PC-9 (cell line): Measurements from ENCODE around the gene ANKRD24.

Source experiments
- EZH2 ChIP-seq: fragments of 200-600 bp; sonication (generic); IDR thresholded peaks from 2 replicates; pipeline ENCODE4 v1.8.0; 2017; ENCODE audit warnings: antibody characterized with exemption, low read depth
- TF ChIP-seq, protein P1 (sequence below): fragments of 200-600 bp; sonication (generic); conservative IDR thresholded peaks from 2 replicates; pipeline ENCODE4 v1.6.1; 2017; ENCODE audit warnings: mixed run types, antibody characterized with exemption, mild to moderate bottlenecking, moderate library complexity

DNA sequence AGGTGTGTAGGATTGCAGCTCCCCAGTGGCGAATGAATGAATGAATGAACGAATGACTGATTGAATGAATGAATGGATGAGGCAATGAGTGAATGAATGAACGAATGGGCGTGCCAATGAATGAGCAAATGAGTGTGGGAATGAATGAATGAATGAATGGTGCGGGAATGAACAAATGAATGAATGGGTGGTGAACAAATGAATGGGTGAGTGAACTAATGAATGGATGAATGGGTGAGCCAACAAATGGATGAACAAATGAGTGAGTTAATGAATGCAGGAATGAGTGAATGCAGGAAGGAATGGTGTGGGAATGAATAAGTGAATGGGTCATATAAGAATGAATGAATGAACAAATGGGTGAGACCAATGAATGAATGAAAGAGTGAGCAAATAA is 14.7 kb downstream of the ANKRD24 start:
- TF ChIP-seq, protein P1, sequence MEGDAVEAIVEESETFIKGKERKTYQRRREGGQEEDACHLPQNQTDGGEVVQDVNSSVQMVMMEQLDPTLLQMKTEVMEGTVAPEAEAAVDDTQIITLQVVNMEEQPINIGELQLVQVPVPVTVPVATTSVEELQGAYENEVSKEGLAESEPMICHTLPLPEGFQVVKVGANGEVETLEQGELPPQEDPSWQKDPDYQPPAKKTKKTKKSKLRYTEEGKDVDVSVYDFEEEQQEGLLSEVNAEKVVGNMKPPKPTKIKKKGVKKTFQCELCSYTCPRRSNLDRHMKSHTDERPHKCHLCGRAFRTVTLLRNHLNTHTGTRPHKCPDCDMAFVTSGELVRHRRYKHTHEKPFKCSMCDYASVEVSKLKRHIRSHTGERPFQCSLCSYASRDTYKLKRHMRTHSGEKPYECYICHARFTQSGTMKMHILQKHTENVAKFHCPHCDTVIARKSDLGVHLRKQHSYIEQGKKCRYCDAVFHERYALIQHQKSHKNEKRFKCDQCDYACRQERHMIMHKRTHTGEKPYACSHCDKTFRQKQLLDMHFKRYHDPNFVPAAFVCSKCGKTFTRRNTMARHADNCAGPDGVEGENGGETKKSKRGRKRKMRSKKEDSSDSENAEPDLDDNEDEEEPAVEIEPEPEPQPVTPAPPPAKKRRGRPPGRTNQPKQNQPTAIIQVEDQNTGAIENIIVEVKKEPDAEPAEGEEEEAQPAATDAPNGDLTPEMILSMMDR: no peak
- TF ChIP-seq EZH2: no peak
